ENCODE data around the gene SLAMF9.

SLAMF9 gene

GRCh38 chr1:159932296-159933285 is 21.4 kb downstream of the SLAMF9 start:
- no peak for DNase-seq (ENCODE audit: low spot score)

- no peak for DNase-seq (ENCODE audit: low spot score)
Observed at GRCh38 chr1:159931795-159932173, 22.3 kb downstream of the SLAMF9 start.

- DNase-seq (ENCODE audit: low spot score) = no peak
Observed at GRCh38 chr1:159931101-159931794, 22.8 kb downstream of the SLAMF9 start.

- no peak for DNase-seq (ENCODE audit: low spot score)
Observed at GRCh38 chr1:159930634-159931033, 23.4 kb downstream of the SLAMF9 start.

GRCh38 chr1:159930216-159930615 is 23.8 kb downstream of the SLAMF9 start:
- no peak for DNase-seq (ENCODE audit: low spot score)

GRCh38 chr1:159929155-159930051 is 24.6 kb downstream of the SLAMF9 start:
- DNase-seq (ENCODE audit: low spot score) = no peak

GRCh38 chr1:159928491-159929050 is 25.5 kb downstream of the SLAMF9 start:
- DNase-seq (ENCODE audit: low spot score) = no peak

- DNase-seq (ENCODE audit: low spot score) = no peak
Observed at GRCh38 chr1:159927849-159928431, 26.1 kb downstream of the SLAMF9 start.

- no peak for DNase-seq (ENCODE audit: low spot score)
Observed at GRCh38 chr1:159927211-159927848, 26.7 kb downstream of the SLAMF9 start.

GRCh38 chr1:159925719-159926078 is 28.3 kb downstream of the SLAMF9 start:
- DNase-seq (ENCODE audit: low spot score) = no peak

GRCh38 chr1:159924791-159925718 is 29.0 kb downstream of the SLAMF9 start, which contains the start of gene TAGLN2:
Gene TAGLN2, minus strand, starts transcription at chr1:159925507. Its CDS starts 4,998 bp downstream, at chr1:159920509.
- peak; percentile 92 for DNase-seq (ENCODE audit: low spot score)

- peak; percentile 59 for DNase-seq (ENCODE audit: low spot score)
Observed at GRCh38 chr1:159924025-159924790, 29.8 kb downstream of the SLAMF9 start.

- DNase-seq (ENCODE audit: low spot score) = peak; percentile 86
Observed at GRCh38 chr1:159923203-159924024, 30.6 kb downstream of the SLAMF9 start.

GRCh38 chr1:159922511-159923202 is 31.4 kb downstream of the SLAMF9 start:
- DNase-seq (ENCODE audit: low spot score) = peak; percentile 34

- DNase-seq (ENCODE audit: low spot score) = peak; percentile 48
Observed at GRCh38 chr1:159921700-159922504, 32.1 kb downstream of the SLAMF9 start.

GRCh38 chr1:159921251-159921650 is 32.8 kb downstream of the SLAMF9 start:
- peak; percentile 69 for DNase-seq (ENCODE audit: low spot score)

Data from germinal center (tissue), 1 donor.